Right atrium auricular region (tissue), 2 donors: ENCODE data around the gene NUBPL. TPM values are rescaled to one million over a fixed set of nuclear protein-coding genes. Genes with fewer than 3 reads are reported as not detected.
"Not testable (repeated sequence)": the region's sequence is repeated elsewhere in the genome, so short reads cannot be mapped to it uniquely, and the experiment has no call there.

Experiments
- DNase-seq: peaks from one replicate; pipeline ENCODE4 v3.0.0-alpha.2; 2019; ENCODE audit warnings: low spot score
- H3K27ac ChIP-seq, 2 donors: fragments of 200-600 bp; sonication (generic); 1 replicate in 1 of 2; 2 replicates in 1 of 2; pipeline ENCODE4 v1.5.1; 2016 to 2019
- H3K27me3 ChIP-seq, 2 donors: fragments of 200-600 bp; sonication (generic); one replicate each; pipeline versions ENCODE4 v1.5.1 to v1.6.0; 2017 to 2019
- H3K36me3 ChIP-seq: fragments of 200-600 bp; sonication (generic); one replicate; pipeline ENCODE4 v1.5.1; 2016
- H3K4me1 ChIP-seq, 2 donors: fragments of 200-600 bp; sonication (generic); one replicate each; pipeline versions ENCODE4 v1.5.1 to v1.6.0; 2017 to 2019
- H3K4me3 ChIP-seq, 2 donors: fragments of 200-600 bp; sonication (generic); 1 replicate in 1 of 2; 2 replicates in 1 of 2; pipeline ENCODE4 v1.5.1; 2017 to 2019; ENCODE audit warnings: mild to moderate bottlenecking in 1 of 2, moderate library complexity in 1 of 2
- H3K9me3 ChIP-seq, 2 donors: fragments of 200-600 bp; sonication (generic); one replicate each; pipeline ENCODE4 v1.5.1; 2019
- total RNA-seq, 2 donors: library from RNA; depleted of rRNA; stranded (reverse); fragments of >200 nt; gene quantifications; one replicate each; pipeline ENCODE4 v1.1.0, GENCODE V29; 2016
- TF ChIP-seq, protein P1 (sequence below), 2 donors: fragments of 200-600 bp; sonication (generic); IDR thresholded peaks; one replicate each; pipeline ENCODE4 v1.5.1; 2019; ENCODE audit warnings: antibody characterized with exemption in 2 of 2

The NUBPL gene
- total RNA-seq, 2 donors from 2014 or later, result 10.7 to 17.8 TPM

DNA sequence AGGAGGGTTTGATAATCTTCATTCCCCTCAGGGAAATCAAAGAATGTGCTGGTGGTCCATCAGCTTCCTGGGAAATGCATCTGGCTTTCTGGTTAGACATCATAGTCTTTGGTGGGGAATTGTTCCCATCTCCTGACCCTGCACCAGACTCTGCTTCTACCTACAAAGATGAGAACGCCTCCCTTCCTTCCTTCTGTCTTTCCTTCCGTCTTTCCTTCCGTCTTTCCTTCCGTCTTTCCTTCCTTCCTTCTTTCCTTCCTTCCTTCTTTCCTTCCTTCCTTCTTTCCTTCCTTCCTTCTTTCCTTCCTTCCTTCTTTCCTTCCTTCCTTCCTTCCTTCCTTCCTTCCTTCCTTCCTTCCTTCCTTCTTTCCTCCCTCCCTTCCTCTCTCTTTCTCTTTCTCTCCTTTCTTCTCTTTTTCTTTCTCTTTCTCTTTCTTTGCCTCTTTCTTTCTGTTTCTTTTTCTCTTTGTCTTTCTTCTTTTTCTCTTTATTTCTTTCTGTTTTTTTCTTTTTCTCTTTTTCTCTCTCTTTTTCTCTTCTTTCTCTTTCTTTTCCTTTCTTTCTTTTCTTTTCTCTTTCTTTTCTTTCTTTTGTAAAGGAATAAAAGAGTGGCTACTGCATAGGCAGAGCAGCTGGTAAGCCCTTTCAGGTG lies 326.9 kb downstream of the NUBPL start:
- H3K4me1 ChIP-seq, result peaks cover 0 to 6% of the 10 kb centered on the region in 2 donors
- no peak for DNase-seq
- TF ChIP-seq, protein P1, sequence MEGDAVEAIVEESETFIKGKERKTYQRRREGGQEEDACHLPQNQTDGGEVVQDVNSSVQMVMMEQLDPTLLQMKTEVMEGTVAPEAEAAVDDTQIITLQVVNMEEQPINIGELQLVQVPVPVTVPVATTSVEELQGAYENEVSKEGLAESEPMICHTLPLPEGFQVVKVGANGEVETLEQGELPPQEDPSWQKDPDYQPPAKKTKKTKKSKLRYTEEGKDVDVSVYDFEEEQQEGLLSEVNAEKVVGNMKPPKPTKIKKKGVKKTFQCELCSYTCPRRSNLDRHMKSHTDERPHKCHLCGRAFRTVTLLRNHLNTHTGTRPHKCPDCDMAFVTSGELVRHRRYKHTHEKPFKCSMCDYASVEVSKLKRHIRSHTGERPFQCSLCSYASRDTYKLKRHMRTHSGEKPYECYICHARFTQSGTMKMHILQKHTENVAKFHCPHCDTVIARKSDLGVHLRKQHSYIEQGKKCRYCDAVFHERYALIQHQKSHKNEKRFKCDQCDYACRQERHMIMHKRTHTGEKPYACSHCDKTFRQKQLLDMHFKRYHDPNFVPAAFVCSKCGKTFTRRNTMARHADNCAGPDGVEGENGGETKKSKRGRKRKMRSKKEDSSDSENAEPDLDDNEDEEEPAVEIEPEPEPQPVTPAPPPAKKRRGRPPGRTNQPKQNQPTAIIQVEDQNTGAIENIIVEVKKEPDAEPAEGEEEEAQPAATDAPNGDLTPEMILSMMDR (IDR thresholded peaks at IDR 0.05), result no peak
- H3K36me3 ChIP-seq, result no peaks in the 10 kb centered on the region
- H3K27me3 ChIP-seq, result no peaks in the 10 kb centered on the region
- no peak overlapping the region for H3K4me3 ChIP-seq
- H3K9me3 ChIP-seq, result no peaks in the 10 kb centered on the region
- H3K27ac ChIP-seq, result no peak overlapping the region

- Histone ChIP-seq H3K27me3 (no peaks in the 10 kb centered on the region), H3K36me3 (no peaks in the 10 kb centered on the region), H3K4me3 (no peak overlapping the region), H3K9me3 (no peaks in the 10 kb centered on the region), H3K4me1 (peaks cover 0 to 13% of the 10 kb centered on the region in 2 donors), H3K27ac (no peak overlapping the region)
- TF ChIP-seq, protein P1 (IDR thresholded peaks at IDR 0.05), result no peak
- DNase-seq, result no peak
Observed at GRCh38 chr14:31889297-31889696, 328.1 kb downstream of the NUBPL start.

GRCh38 chr14:31890202-31890601 lies 329.0 kb downstream of the NUBPL start:
- H3K36me3 ChIP-seq, H3K9me3 ChIP-seq, H3K27ac ChIP-seq, H3K27me3 ChIP-seq, DNase-seq, H3K4me3 ChIP-seq: not testable (repeated sequence)
- peaks cover 0 to 13% of the 10 kb centered on the region in 2 donors for H3K4me1 ChIP-seq

DNA sequence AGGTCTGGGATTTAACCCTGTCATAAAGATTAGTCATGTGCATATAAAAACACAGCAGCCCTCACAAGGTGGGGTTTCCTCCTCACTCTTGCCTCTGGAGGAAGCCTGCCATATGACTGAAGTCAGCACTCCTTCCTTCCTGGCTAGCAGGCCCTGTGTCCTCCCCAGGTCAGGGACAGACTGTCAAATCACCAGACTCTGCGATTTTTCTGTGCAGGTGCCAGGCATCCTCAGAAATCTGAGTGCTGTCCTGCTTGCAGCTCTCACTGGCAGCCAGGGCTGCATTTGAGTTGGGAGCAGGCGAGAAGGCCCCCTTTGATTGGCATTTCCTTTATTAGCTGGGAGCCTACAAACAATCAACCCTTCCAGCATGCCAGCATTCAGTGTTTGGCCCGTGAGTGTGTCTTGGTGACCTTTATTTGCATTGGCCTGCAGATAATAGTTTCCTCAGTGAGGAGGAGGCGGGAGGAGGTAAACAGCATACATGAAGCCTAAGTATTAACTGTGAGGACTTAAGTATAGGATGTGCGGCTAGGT lies 332.1 kb downstream of the NUBPL start:
- H3K4me1 ChIP-seq, result peaks cover 0 to 13% of the 10 kb centered on the region in 2 donors
- H3K27ac ChIP-seq, result no peak overlapping the region
- TF ChIP-seq, protein P1 (IDR thresholded peaks at IDR 0.05), result no peak
- H3K9me3 ChIP-seq, result no peaks in the 10 kb centered on the region
- H3K27me3 ChIP-seq, result no peaks in the 10 kb centered on the region
- H3K36me3 ChIP-seq, result no peaks in the 10 kb centered on the region
- DNase-seq, result no peak
- H3K4me3 ChIP-seq, result no peak overlapping the region

GRCh38 chr14:31894351-31894750 lies 333.1 kb downstream of the NUBPL start:
- no peak overlapping the region for H3K27ac ChIP-seq

GRCh38 chr14:31895206-31895605 lies 334.0 kb downstream of the NUBPL start:
- no peaks in the 10 kb centered on the region for H3K36me3 ChIP-seq
- H3K27ac ChIP-seq, result no peak overlapping the region
- H3K27me3 ChIP-seq, result no peaks in the 10 kb centered on the region
- peaks cover 0 to 13% of the 10 kb centered on the region in 2 donors for H3K4me1 ChIP-seq
- TF ChIP-seq, protein P1 (IDR thresholded peaks at IDR 0.05), result no peak
- H3K9me3 ChIP-seq, result no peaks in the 10 kb centered on the region
- no peak overlapping the region for H3K4me3 ChIP-seq
- no peak for DNase-seq

More at GRCh38 chr14:31894351-31894750, 333.1 kb downstream of the NUBPL start:
- no peaks in the 10 kb centered on the region for H3K36me3 ChIP-seq
- H3K4me3 ChIP-seq, result no peak overlapping the region
- TF ChIP-seq, protein P1 (IDR thresholded peaks at IDR 0.05), result no peak
- peaks cover 0 to 13% of the 10 kb centered on the region in 2 donors for H3K4me1 ChIP-seq
- H3K27me3 ChIP-seq, result no peaks in the 10 kb centered on the region
- H3K9me3 ChIP-seq, result no peaks in the 10 kb centered on the region
- no peak for DNase-seq
